HG02970 (cell line): ENCODE results near the gene CRB1.
"Not testable (repeated sequence)": the region's sequence is repeated elsewhere in the genome, so short reads cannot be mapped to it uniquely, and the experiment has no call there.

Experiments
- ATAC-seq: cut with Tn5 transposase; IDR thresholded peaks from one replicate; pipeline ENCODE4 v1.9.1; 2021; ENCODE audit warnings: mild to moderate bottlenecking, moderate library complexity, moderate number of reproducible peaks; ENCODE audit not compliant: unreplicated experiment, low FRiP score

Gene CRB1

DNA sequence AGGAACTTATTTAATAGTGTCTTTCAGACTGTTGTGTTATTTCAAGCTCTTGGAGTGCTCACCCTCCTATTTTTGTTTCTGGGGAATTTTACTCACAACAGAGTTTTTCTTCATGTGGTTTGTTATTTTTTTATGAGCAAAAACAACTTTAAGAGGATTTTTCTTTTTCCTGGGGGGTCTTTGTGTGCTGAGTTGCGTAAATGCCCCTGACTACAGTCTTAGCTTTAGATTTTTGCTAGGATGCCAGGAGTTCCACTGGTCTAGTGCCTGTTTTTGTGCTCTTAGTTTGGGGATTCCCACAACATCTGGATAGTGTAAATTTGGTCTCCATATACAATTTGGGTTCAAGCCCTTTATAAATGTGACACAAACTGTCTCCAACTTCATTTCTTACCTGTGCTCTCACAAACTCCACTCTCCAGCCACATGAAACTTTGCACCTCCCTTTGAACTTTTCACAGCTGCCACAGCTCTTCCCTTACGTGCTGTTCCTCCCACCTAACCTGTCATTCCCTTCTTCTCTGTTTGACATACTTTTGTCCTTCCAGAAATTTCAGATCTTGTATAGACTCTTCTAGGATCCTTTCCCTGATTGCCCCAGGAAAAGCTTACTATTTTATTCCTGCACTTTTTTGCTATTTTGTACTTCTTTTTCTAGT lies 180.2 kb downstream of the CRB1 start:
- ATAC-seq: no peak

DNA sequence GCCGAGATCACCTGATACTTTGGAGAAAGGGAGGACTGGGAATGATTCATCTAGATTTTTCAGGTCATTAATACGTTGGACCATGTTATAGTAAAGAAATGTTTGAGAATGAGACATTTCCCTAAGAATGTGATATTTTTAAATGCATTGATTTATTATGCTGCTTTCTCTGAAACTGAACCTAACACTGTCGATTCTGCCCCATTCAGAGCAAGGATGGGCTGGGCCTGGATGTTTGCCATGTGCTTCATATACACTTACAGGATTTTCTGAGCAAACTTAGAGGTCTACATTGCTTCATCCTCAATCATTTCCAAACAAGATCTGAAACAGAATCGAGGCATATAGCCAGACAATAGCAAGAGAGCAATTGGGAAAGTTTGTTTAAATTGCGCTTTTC lies 183.3 kb downstream of the CRB1 start:
- no peak for ATAC-seq

DNA sequence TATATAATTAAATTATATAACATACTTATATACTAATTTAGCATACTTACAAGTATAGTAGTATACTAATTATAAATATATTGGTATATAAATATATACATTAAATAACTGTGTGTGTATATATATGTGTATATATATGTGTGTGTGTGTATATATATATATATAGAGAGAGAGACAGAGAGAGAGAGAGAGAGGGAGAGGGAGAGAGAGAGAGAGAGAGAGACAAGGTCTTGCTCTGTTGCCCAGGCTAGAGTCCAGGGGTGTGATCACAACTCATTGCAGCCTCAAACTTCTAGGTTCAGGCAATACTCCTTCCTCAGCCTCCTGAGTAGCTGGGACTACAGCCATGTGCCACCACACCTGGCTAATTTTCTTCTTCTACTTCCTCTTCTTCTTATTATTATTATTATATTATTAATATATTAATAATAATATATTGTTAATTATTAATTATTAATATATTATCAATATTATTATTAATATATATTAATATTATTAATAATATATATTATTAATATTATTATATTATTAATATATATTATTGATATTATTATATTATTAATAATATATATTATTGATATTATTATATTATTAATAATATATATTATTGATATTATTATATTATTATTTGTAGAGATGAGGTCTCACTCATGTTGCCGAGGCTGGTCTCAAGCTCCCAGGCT lies 185.5 kb downstream of the CRB1 start:
- no peak for ATAC-seq

DNA sequence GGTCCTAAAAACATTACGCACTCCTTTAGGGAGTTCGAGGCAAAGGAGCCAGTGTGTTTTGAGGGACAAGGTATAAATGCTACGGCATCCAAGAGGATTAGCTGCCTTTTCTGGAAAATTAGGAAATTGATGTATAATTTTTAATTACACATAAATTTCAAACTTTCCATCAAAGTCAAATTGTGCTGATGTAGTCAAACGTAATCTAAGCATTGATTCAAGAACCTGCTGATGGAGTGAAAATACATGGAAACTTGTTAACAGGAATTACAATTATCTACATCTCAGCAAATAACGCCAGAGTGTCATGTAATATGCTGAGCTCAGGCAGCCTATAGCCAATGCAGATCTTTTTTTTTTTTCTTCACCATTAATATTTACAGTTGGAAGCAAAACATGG lies 194.5 kb downstream of the CRB1 start:
- no peak for ATAC-seq

DNA sequence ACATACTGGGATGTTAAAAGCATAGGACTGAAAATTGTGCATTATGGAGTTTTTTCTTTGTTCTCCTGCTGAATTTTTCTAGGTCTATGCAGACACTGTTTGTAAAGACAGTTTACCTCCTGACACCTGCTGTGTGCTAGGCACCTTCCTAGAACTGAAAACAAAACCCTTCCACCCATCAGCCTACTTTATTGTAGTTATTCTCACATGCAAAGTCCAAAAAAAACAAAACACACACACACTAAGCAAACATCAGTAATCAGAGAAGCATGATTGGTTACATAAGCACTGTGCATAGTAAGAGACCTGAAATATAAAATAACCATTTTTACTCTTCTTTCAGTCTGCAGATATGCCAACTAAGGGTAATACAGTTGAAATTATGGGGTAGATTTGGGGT lies 195.1 kb downstream of the CRB1 start:
- no peak for ATAC-seq

DNA sequence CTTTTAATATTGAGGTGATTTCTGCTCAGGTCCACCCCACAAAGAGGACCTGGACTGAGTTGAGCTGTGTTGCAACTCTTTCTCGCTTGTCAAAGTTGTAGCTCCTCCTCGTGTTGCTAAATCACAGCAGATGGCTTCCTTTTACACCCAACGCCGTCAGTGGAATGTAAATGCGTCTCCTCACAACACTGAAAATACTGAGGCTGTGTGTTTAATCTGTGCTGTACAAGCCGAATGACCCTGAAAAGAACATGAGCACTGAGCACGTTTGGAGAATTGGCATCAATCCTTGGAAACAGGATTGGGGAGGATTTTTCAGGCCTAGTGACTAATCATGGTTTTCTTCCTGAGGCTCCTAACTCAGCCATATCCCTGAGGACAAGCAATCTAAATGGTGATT lies 196.0 kb downstream of the CRB1 start:
- ATAC-seq: no peak

DNA sequence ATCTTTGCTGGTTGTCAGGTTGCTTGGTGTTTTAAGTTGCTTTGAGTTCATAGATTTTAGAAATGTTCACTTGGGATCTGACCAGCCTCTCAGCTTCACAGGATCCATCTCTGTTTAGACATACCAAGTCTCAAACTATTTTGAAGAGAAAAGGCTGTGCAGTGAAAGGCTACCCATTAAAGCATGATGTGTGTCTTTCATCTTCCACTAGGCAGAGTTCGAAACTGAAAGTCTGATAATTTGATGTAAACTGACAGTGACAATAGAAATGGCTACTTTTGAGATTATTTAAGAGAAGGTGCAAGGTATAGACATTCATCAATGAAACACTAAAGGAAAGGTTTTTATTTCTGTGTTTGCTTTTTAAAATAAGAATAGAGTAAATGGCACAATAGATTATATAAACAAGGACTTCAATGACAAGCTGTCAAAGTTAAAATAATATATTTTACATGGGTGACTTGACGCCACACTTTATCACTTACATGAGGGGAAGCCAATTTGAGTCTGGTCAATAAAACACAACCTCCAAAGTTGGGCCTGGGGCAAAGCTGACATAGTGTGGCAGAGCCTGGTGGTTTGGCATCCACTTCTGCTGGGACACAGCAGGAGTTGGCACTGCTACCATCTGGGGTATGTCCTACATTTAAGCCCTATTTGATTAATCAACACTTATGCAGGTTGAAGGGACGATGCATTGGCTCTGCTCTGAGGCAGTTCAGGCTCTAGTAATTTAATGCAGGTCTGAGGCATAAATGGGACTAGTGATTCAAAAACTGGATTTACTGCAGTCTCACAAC lies 197.7 kb downstream of the CRB1 start:
- ATAC-seq: no peak

DNA sequence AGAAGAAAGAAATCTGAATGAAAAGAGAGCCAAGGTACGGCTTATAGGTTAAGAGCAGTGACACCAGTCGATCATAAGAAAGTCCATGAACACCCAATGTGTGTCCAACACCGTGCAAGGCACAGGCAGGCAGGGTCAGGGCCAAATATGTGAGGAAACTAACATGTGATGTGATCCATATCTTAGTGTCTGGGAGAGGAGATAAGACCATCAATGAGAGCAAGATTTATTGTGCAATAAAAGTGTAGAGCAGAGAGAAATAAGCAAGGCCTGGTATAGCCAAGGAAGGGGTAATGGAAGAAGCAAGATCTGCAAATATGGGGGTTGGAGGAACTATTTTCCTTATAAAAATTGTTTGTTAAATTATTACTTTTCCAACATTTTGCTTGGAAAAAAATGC lies 198.8 kb downstream of the CRB1 start:
- no peak for ATAC-seq

DNA sequence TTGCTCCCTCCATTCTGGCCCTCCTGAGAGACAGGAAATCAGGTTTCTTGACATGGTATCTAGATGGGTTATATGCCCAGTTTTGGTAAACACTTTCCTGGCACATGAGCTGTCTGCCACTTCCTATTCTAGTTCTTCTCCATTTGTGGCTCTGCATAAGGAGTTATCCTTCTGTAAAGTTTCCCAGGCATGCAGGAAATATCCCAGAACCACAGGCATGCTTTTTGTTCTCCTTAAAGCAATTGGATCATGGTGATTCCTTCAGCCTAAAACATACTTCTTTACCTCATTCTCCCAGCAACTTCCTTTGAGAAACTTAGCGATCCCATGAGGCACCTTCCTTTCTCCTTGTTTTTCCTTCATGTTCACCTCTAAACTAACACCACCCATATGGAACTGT lies 199.8 kb downstream of the CRB1 start:
- no peak for ATAC-seq

DNA sequence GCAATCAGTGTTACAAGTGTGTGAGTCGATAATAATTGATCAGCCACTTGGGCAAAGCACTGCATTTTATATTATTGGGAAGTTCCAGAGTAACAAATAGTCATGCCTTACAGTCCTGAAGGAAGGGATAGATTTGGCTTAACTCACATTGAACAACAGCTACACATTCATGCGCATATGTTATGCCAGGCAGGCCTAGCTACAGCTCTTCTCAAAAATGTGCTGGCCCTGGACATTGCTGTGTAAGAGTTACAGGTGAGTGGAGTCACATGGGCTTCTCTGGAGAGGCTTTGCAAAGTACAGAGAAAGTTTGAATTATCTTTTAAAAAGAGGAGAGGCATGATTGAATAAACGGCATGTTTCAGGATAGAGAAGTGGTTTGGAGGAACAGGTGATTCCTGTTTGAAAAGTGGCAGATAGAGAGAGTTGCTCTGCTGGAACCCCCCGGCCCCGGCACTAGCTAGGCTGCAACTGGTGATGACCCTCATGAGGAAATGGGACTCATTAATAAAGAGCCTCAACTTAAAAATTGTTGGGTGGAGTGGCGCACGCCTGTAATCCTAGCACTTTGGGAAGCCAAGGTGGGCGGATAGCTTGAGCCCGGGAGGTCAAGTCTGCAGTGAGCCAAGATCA lies 200.6 kb downstream of the CRB1 start:
- ATAC-seq: no peak

DNA sequence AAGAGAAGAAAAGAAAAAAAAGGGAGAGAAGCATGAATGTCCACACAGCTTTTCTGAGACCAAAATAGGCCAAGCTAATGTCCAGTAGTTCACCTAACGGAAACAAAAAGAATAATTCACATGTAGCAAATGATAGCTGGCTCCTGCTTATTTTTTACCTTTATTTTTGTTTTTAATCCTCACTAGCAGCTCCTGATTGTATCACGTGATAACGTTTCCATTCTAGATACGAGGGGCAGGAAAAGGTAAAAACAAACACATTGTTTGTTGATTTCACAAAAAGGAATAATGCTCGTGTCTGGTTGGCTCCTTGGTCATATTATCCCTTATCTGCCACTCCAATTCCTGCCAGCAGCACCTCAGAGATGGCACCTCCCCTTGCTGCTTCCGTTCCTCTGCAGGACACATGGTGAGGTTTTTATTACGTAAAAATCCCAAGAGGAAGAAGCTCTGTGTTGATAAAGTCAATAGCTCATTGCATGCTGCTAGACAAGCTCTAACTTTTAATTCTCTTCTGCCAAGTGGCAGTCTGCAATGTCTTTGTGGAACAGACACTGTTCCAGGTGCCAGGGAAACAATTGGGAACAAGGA lies 201.7 kb downstream of the CRB1 start:
- no peak for ATAC-seq

DNA sequence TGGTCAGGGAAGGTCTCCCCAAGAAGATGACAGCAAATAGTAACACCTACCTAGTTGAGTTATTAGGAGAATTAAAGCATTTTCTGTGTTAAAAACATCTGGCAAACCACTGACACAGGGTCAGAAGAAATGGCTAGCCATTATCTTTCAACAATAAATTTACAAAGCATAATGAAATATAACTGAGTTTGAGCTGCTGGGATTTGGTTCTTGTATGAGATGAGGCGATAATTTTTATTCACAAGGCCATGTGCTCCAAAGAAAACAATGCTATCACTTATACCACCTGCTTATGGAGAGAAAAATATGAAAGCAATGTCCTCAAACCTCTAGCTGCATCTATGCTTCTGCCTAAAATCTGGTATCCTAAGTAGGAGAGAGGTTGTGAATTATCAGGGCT lies 202.3 kb downstream of the CRB1 start:
- no peak for ATAC-seq

DNA sequence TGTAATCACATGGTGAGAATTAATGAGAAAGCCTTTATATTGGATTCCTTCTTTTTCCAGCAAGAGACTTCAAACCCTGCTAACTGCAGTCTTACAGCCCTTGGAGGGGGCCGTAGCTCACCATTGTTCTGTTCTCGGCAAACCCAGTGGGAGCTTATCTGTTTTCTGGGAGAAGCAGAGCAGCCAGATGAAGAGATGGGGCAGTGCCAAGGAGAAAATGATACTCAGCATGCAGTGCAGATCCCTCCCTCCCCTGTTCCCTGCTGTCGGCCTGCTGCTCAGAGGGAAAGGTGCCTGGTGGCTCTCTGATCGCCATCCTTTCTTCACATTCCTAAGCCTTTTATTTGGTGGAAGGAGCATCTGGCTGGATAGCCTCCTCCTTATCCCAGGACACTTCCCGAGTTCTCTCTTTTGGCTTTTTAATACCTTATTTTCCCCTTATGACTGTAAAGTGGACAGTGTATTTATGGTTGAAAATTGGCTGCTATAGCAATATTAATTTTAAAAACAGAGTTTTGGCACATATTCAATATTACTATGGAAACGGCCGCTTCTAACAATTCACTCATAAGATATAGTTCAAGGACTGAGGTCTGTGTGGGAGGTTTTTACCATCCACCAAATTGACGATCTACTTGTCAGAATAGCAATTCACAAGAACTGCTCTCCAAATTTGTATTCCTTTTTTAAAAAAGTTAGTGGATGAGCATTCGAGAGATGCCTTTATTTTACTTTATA lies 203.4 kb downstream of the CRB1 start:
- no peak for ATAC-seq

DNA sequence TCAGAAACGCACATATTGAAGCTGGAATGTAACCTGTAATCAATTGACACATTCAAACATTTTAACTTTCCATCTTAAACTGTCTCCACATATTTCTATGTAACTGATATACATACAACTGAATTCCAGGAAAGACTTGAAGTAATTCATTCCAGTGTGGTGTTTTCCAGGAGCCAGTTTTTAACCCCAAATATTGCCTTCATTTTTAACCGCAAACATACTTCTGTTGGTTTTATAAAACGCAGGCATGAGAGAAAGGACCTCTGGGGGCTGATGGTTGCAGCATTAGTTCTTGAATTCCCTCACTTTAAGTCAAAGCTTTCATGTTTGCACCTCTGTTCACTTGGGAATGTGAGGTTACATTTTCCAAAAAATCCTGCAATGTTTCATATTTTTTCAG lies 204.1 kb downstream of the CRB1 start:
- ATAC-seq: no peak

DNA sequence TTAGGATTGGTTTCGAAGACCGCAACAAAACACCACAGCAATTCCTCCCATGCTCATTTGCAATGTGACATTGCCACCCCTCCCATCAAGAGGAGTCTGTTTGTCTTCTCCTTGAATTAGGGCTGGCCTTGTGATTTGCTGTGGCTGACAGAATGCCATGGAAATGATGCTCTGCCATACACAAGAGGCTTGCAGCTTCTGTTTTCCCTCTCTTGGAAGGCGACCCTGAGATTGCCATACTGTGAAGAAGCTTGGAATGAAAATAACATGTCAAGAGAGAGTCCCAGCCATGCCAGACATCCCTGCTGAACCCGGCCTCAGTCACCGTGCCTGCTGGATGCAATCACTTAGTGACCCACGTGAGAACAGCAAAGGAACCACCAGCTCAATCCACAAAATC lies 212.4 kb downstream of the CRB1 start:
- no peak for ATAC-seq

DNA sequence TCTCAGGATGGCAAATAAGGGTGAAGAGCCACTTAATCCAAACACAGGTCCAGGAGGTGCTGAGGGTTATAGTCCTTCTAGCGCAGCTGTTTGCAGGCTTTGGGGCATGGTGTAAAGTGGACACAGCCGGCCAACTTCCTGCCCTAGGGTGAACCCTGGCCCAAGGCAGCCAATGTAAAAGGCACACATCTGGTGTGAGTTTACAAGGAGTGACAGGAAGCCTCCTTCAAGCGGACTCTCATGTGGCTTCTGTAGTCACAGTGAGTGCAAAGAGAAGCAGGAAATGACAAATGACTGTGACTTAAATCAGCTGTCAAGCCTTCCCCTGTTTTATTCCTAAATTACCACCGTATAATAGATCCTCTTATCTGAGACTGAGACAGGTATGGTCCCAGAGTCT lies 213.0 kb downstream of the CRB1 start:
- ATAC-seq: no peak

DNA sequence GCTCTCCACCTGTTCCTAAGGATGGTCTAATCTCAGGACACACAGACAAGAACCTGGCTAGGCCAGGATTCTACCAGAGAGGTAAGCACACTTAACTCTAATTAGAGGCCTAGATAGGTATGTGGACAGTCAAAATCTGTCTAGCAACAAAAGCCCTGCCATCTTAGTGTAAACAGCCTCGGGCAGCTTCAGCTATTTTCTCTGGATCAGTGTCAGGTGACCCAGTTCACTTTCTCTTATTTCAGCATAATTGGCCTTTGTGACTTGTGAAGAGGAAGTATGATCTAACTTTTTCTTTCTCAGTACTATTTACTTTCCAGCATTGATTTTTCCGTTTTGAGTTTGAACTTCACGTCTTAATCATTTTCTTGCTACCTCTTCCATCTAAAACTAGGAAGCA lies 217.7 kb downstream of the CRB1 start:
- ATAC-seq: no peak

DNA sequence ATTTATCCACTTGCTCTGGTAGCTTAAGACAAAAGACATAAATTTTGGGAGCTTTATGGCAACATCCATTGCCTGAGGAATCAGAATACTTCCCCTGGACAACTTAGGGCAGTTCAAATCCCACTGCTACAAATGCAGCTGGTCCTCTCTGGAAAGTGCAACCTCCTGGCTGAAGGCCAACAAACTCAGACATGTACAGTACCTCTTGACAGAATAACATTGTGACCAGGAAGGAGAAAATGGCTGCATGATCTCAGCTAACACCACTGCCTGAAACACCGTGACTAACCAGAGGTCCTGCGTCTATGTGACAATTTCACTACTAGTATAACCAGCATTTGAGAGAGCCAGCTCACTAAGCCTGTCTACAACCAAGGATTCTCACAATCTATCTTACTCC lies 218.9 kb downstream of the CRB1 start:
- ATAC-seq: no peak

DNA sequence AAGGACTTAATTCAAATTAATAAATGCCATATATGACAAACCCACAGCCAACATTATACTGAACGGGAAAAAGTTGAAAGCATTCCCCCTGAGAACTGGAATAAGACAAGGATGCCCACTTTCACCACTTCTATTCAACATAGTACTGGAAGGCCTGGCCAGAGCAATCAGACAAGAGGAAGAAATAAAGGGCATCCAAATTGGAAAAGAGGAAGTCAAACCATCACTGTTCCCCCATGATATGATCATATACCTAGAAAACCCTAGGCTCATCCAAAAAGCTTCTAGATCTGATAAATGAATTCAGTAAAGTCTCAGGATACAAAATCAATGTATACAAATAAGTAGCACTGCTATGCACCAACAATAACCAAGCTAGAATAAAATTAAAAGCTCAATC lies 223.5 kb downstream of the CRB1 start:
- ATAC-seq: not testable (repeated sequence)

DNA sequence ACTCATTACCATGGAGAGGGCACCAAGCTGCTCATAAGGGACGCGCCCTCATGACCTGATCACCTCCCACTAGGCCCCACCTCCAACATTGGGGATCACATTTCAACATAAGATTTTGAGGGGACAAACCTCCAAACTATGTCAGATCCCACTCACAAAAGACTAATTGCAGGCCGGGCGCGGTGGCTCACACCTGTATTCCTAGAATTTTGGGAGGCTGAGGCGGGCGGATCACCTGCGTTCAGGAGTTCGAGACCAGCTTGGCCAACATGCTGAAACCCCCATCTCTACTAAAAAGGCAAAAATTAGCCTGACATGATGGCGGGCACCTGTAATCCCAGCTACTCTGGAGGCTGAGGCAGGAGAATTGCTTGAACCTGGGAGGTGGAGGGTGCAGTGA lies 228.7 kb downstream of the CRB1 start:
- ATAC-seq: no peak
